Activated naive CD4-positive, alpha-beta T cell treated with Interleukin-2 at 50 U/mL for 16 hours (primary cell): ENCODE results near the gene VENTX.
A peak's percentile ranks its signal among the peaks of the same experiment; 100 is the strongest.

Source experiments
- DNase-seq: peaks from one replicate; pipeline ENCODE4 v3.0.0-alpha.2; 2020

VENTX gene

GRCh38 chr10:133239990-133240389, 2.3 kb downstream of the VENTX start:
- DNase-seq = no peak

- peak; percentile 24 for DNase-seq
Observed at GRCh38 chr10:133241501-133242205, 4.0 kb downstream of the VENTX start.

GRCh38 chr10:133242611-133243356, 5.1 kb downstream of the VENTX start:
- no peak for DNase-seq

- no peak for DNase-seq
Observed at GRCh38 chr10:133243593-133243992, 5.9 kb downstream of the VENTX start.

- DNase-seq = no peak
Observed at GRCh38 chr10:133245439-133246235, 8.0 kb downstream of the VENTX start.

GRCh38 chr10:133246236-133246626, 8.6 kb downstream of the VENTX start:
- DNase-seq = no peak

- DNase-seq = no peak
Observed at GRCh38 chr10:133247681-133248333, 10.2 kb downstream of the VENTX start.

- DNase-seq = no peak
Observed at GRCh38 chr10:133248334-133248715, 10.7 kb downstream of the VENTX start.

- no peak for DNase-seq
Observed at GRCh38 chr10:133249094-133249780, 11.6 kb downstream of the VENTX start.

- no peak for DNase-seq
Observed at GRCh38 chr10:133249975-133250754, 12.5 kb downstream of the VENTX start.

GRCh38 chr10:133251388-133252222, 13.9 kb downstream of the VENTX start:
- DNase-seq = no peak

- DNase-seq = no peak
Observed at GRCh38 chr10:133252223-133252552, 14.5 kb downstream of the VENTX start.

GRCh38 chr10:133253361-133253955, 15.8 kb downstream of the VENTX start:
- DNase-seq = no peak

- DNase-seq = no peak
Observed at GRCh38 chr10:133254421-133255120, 16.9 kb downstream of the VENTX start.

GRCh38 chr10:133255323-133255722, 17.7 kb downstream of the VENTX start:
- no peak for DNase-seq

GRCh38 chr10:133257489-133258065, 19.9 kb downstream of the VENTX start:
- DNase-seq = no peak

GRCh38 chr10:133258066-133258817, 20.6 kb downstream of the VENTX start:
- DNase-seq = peak; percentile 35

- peak; percentile 88 for DNase-seq
Observed at GRCh38 chr10:133258818-133259601, 21.4 kb downstream of the VENTX start.
